Activated CD8-positive, alpha-beta memory T cell treated with anti-CD3 and anti-CD28 coated beads for 4 hours (primary cell): ENCODE results near the gene DSG2.

Experiments used
- DNase-seq, 2 donors: peaks; one replicate each; pipeline ENCODE4 v3.0.0-alpha.2; 2020; ENCODE audit warnings: low read depth in 2 of 2

DSG2 gene

GRCh38 chr18:31555971-31556747, 58.2 kb downstream of the DSG2 start:
- DNase-seq = peak in 1 of 2 donors; percentile 1

GRCh38 chr18:31557446-31557845, 59.5 kb downstream of the DSG2 start:
- DNase-seq = no peak

GRCh38 chr18:31558567-31558966, 60.6 kb downstream of the DSG2 start:
- DNase-seq = no peak

- no peak for DNase-seq
Measured at GRCh38 chr18:31562726-31563125, 64.7 kb downstream of the DSG2 start.

- DNase-seq = no peak
Measured at GRCh38 chr18:31563778-31564177, 65.8 kb downstream of the DSG2 start.

GRCh38 chr18:31565345-31565744, 67.4 kb downstream of the DSG2 start:
- DNase-seq = no peak

GRCh38 chr18:31565782-31566512, 68.0 kb downstream of the DSG2 start:
- no peak for DNase-seq

- no peak for DNase-seq
Measured at GRCh38 chr18:31566576-31567306, 68.8 kb downstream of the DSG2 start.

- no peak for DNase-seq
Measured at GRCh38 chr18:31572368-31572767, 74.4 kb downstream of the DSG2 start.

- DNase-seq = no peak
Measured at GRCh38 chr18:31573051-31573450, 75.1 kb downstream of the DSG2 start.

- DNase-seq = no peak
Measured at GRCh38 chr18:31574359-31574758, 76.4 kb downstream of the DSG2 start.

- no peak for DNase-seq
Measured at GRCh38 chr18:31575515-31576257, 77.7 kb downstream of the DSG2 start.

- DNase-seq = no peak
Measured at GRCh38 chr18:31576670-31577069, 78.7 kb downstream of the DSG2 start.

- DNase-seq = no peak
Measured at GRCh38 chr18:31577195-31577594, 79.2 kb downstream of the DSG2 start.

GRCh38 chr18:31578126-31578525, 80.1 kb downstream of the DSG2 start:
- DNase-seq = no peak

GRCh38 chr18:31579375-31579774, 81.4 kb downstream of the DSG2 start:
- no peak for DNase-seq

GRCh38 chr18:31581498-31582197, 83.7 kb downstream of the DSG2 start:
- DNase-seq = no peak

GRCh38 chr18:31583185-31583854, 85.3 kb downstream of the DSG2 start:
- no peak for DNase-seq

GRCh38 chr18:31585991-31586390, 88.0 kb downstream of the DSG2 start:
- DNase-seq = no peak

- DNase-seq = no peak
Measured at GRCh38 chr18:31586616-31587015, 88.6 kb downstream of the DSG2 start.

GRCh38 chr18:31587529-31587928, 89.6 kb downstream of the DSG2 start:
- DNase-seq = no peak
